Choroid plexus epithelial cell (primary cell): ENCODE data around the gene ODF2.
"Not testable (repeated sequence)": the region's sequence is repeated elsewhere in the genome, so short reads cannot be mapped to it uniquely, and the experiment has no call there.

Experiments
- DNase-seq: peaks from one replicate; pipeline ENCODE4 v3.0.0-alpha.2; 2010; ENCODE audit warnings: low read depth
- H3K4me3 ChIP-seq: 2 replicates; pipeline ENCODE4 v1.5.1; 2011; ENCODE audit warnings: low read depth, mild to moderate bottlenecking, control low read depth, low read length, moderate library complexity
- CTCF ChIP-seq: conservative IDR thresholded peaks from 2 replicates; pipeline ENCODE4 v1.5.1; 2011; ENCODE audit warnings: low read depth, mild to moderate bottlenecking, control low read depth, inconsistent platforms, low read length, moderate library complexity

Gene ODF2

GRCh38 chr9:128420060-128420650, 35.7 kb upstream of the ODF2 start:
- peak overlapping the region; percentile 74 for H3K4me3 ChIP-seq
- TF ChIP-seq CTCF, result peak; percentile 60
- peak; percentile 56 for DNase-seq

GRCh38 chr9:128420651-128421481, 34.9 kb upstream of the ODF2 start, which contains the start of gene CERCAM:
CERCAM (plus strand) TSS chr9:128420857; CDS start chr9:128420878, 21 bp downstream.
- H3K4me3 ChIP-seq, result peak within 1 kb of the TSS; percentile 74
- TF ChIP-seq CTCF, result no peak
- DNase-seq, result peak; percentile 31

GRCh38 chr9:128421482-128421996, 34.3 kb upstream of the ODF2 start:
- TF ChIP-seq CTCF, result no peak
- DNase-seq, result no peak
- peak overlapping the region; percentile 74 for H3K4me3 ChIP-seq

- DNase-seq, result not testable (repeated sequence)
- peak overlapping the region; percentile 74 for H3K4me3 ChIP-seq
Observed at GRCh38 chr9:128422022-128422782, 33.6 kb upstream of the ODF2 start.

- no peak for TF ChIP-seq CTCF
- H3K4me3 ChIP-seq, result no peak overlapping the region
- DNase-seq, result no peak
Observed at GRCh38 chr9:128422783-128423150, 33.0 kb upstream of the ODF2 start.

GRCh38 chr9:128423356-128423755, 32.5 kb upstream of the ODF2 start:
- not testable (repeated sequence) for DNase-seq, H3K4me3 ChIP-seq

GRCh38 chr9:128424268-128424780, 31.5 kb upstream of the ODF2 start:
- no peak for TF ChIP-seq CTCF
- DNase-seq, result no peak
- no peak overlapping the region for H3K4me3 ChIP-seq
